H1 (cell line): ENCODE data around the gene ILKAP. TPM values are rescaled to one million over a fixed set of nuclear protein-coding genes. Genes with fewer than 3 reads are reported as not detected.

Experiments
- CTCF ChIA-PET: fragments of 300-600 bp; sonication (Branson Sonifier 250); formaldehyde crosslinking; loops from one replicate; lab custom pipeline; 2021; ENCODE audit not compliant: partially characterized antibody; lab: Charles Lee
- POLR2A ChIA-PET: fragments of 300-600 bp; sonication (Branson Sonifier 250); formaldehyde crosslinking; loops from one replicate; lab custom pipeline; 2021; ENCODE audit warnings: inconsistent platforms; ENCODE audit not compliant: partially characterized antibody; lab: Charles Lee
- DNase-seq, 2 experiments: peaks; one replicate each; pipeline versions ENCODE4 v3.0.0 to v3.0.0-alpha.2; 2010 to 2022; ENCODE audit warnings: low spot score in 2 of 2, low read depth in 1 of 2, mixed read lengths in 1 of 2
- FAIRE-seq: peaks from 2 replicates; lab custom pipeline; 2011; peaks lifted over from hg19 to GRCh38; lab: Jason Lieb, UNC
- H2AFZ ChIP-seq: 2 replicates; pipeline ENCODE4 v1.8.1; 2012; ENCODE audit warnings: low read length, inconsistent platforms
- H2AK5ac ChIP-seq: 2 replicates; pipeline ENCODE4 v1.6.1; 2013; ENCODE audit warnings: low read depth, low read length
- H2BK120ac ChIP-seq: replicated peaks from 2 replicates; pipeline ENCODE3; 2013; ENCODE audit warnings: low read depth, low read length, inconsistent platforms
- H2BK12ac ChIP-seq: 2 replicates; pipeline ENCODE4 v1.6.1; 2013; ENCODE audit warnings: low read depth, low read length
- H2BK15ac ChIP-seq: 2 replicates; pipeline ENCODE4 v1.6.1; 2013; ENCODE audit warnings: low read length
- H2BK20ac ChIP-seq: 2 replicates; pipeline ENCODE4 v1.6.1; 2013; ENCODE audit warnings: low read length
- H2BK5ac ChIP-seq: 2 replicates; pipeline ENCODE4 v1.6.1; 2013; ENCODE audit warnings: low read depth, low read length
- H3K14ac ChIP-seq: 2 replicates; pipeline ENCODE4 v1.6.1; 2013; ENCODE audit warnings: inconsistent platforms; ENCODE audit not compliant: insufficient read length
- H3K18ac ChIP-seq: 2 replicates; pipeline ENCODE4 v1.6.1; 2013; ENCODE audit warnings: low read length; ENCODE audit errors: extremely low read depth
- H3K23ac ChIP-seq: 2 replicates; pipeline ENCODE4 v1.6.1; 2013; ENCODE audit warnings: inconsistent platforms; ENCODE audit not compliant: insufficient read length
- H3K23me2 ChIP-seq: 2 replicates; pipeline ENCODE4 v1.6.1; 2013; ENCODE audit warnings: low read depth, low read length
- H3K27ac ChIP-seq: 2 replicates; pipeline ENCODE4 v1.6.1; 2011; ENCODE audit warnings: low read depth, low read length, inconsistent platforms
- H3K27me3 ChIP-seq, 4 experiments: replicated peaks in 1 of 4; 1 replicate in 1 of 4; 2 replicates in 3 of 4; pipeline versions ENCODE4 v1.6.1 to v1.8.1; 2011 to 2013; ENCODE audit warnings: low read length in 3 of 4, mild to moderate bottlenecking in 3 of 4, inconsistent platforms in 2 of 4, mixed read lengths in 2 of 4, moderate library complexity in 1 of 4; ENCODE audit not compliant: control insufficient read depth in 3 of 4, insufficient read depth in 3 of 4; ENCODE audit errors: extremely low read depth in 1 of 4
- H3K36me3 ChIP-seq, 4 experiments: 2 replicates each; pipeline versions ENCODE4 v1.6.1 to v1.8.1; 2011 to 2013; ENCODE audit warnings: mild to moderate bottlenecking in 4 of 4, low read length in 3 of 4, moderate library complexity in 2 of 4, control low read depth in 1 of 4, inconsistent platforms in 1 of 4; ENCODE audit not compliant: insufficient read depth in 4 of 4, control insufficient read depth in 2 of 4
- H3K4ac ChIP-seq: replicated peaks from 2 replicates; pipeline ENCODE3; 2013; ENCODE audit warnings: low read length, low read depth, mixed read lengths, inconsistent platforms; ENCODE audit not compliant: insufficient read length
- H3K4me1 ChIP-seq, 4 experiments: replicated peaks in 1 of 4; 1 replicate in 1 of 4; 2 replicates in 3 of 4; pipeline versions ENCODE4 v1.6.1 to v1.8.1; 2011 to 2013; ENCODE audit warnings: low read length in 3 of 4, inconsistent platforms in 2 of 4, mixed read lengths in 1 of 4; ENCODE audit not compliant: insufficient read depth in 4 of 4, control insufficient read depth in 3 of 4
- H3K4me2 ChIP-seq, 2 experiments: 2 replicates each; pipeline versions ENCODE4 v1.6.1 to v1.8.1; 2011 to 2013; ENCODE audit warnings: low read depth in 2 of 2, low read length in 2 of 2, control low read depth in 1 of 2, inconsistent platforms in 1 of 2, mild to moderate bottlenecking in 1 of 2; ENCODE audit not compliant: insufficient read depth in 1 of 2
- H3K4me3 ChIP-seq, 4 experiments: fragments of 200-600, 300-600 bp in 1 of 4; sonication (generic), shearing (Covaris generic), sonication (Bioruptor Twin) in 1 of 4; 2 replicates each; pipeline versions ENCODE4 v1.5.1 to v1.8.1; 2011 to 2016; ENCODE audit warnings: low read length in 4 of 4, low read depth in 3 of 4, control low read depth in 2 of 4, inconsistent platforms in 2 of 4, mild to moderate bottlenecking in 2 of 4, mixed read lengths in 1 of 4, moderate library complexity in 1 of 4; ENCODE audit not compliant: insufficient read depth in 2 of 4; ENCODE audit errors: extremely low read depth in 1 of 4
- H3K56ac ChIP-seq: replicated peaks from 2 replicates; pipeline ENCODE3; 2013; ENCODE audit warnings: low read depth, mild to moderate bottlenecking, mixed read lengths, low read length, inconsistent platforms; ENCODE audit not compliant: insufficient read length
- H3K79me1 ChIP-seq: 2 replicates; pipeline ENCODE4 v1.6.1; 2013; ENCODE audit warnings: low read depth, low read length, control low read depth
- H3K79me2 ChIP-seq, 2 experiments: 2 replicates each; pipeline versions ENCODE4 v1.6.1 to v1.8.1; 2012 to 2013; ENCODE audit warnings: low read length in 2 of 2, mild to moderate bottlenecking in 2 of 2, inconsistent platforms in 1 of 2; ENCODE audit not compliant: insufficient read depth in 2 of 2, control insufficient read depth in 1 of 2
- H3K9ac ChIP-seq, 4 experiments: replicated peaks in 1 of 4; 1 replicate in 1 of 4; 2 replicates in 3 of 4; pipeline versions ENCODE4 v1.6.1 to v1.8.1; 2011 to 2013; ENCODE audit warnings: low read depth in 3 of 4, low read length in 3 of 4, control low read depth in 2 of 4, mild to moderate bottlenecking in 2 of 4, moderate library complexity in 2 of 4, inconsistent platforms in 1 of 4; ENCODE audit errors: extremely low read depth in 1 of 4
- H3K9me3 ChIP-seq, 2 experiments: 2 replicates each; pipeline versions ENCODE4 v1.6.1 to v1.8.1; 2012 to 2013; ENCODE audit warnings: mild to moderate bottlenecking in 2 of 2, moderate library complexity in 2 of 2, control low read depth in 1 of 2, inconsistent platforms in 1 of 2, low read depth in 1 of 2, low read length in 1 of 2, mixed read lengths in 1 of 2; ENCODE audit not compliant: insufficient read depth in 2 of 2
- H4K20me1 ChIP-seq, 2 experiments: replicated peaks in 1 of 2; 2 replicates each; pipeline versions ENCODE3 to v1.8.1; 2011 to 2013; ENCODE audit warnings: inconsistent platforms in 2 of 2, low read length in 2 of 2, mild to moderate bottlenecking in 1 of 2; ENCODE audit not compliant: insufficient read depth in 2 of 2, control insufficient read depth in 1 of 2
- H4K5ac ChIP-seq: 2 replicates; pipeline ENCODE4 v1.6.1; 2013; ENCODE audit warnings: low read length, low read depth, mixed read lengths, inconsistent platforms; ENCODE audit not compliant: insufficient read length
- H4K8ac ChIP-seq: 2 replicates; pipeline ENCODE4 v1.8.0; 2013; ENCODE audit warnings: mild to moderate bottlenecking, moderate library complexity, low read length, inconsistent platforms; ENCODE audit not compliant: insufficient read depth; ENCODE audit errors: extremely low read depth
- H4K91ac ChIP-seq: replicated peaks from 2 replicates; pipeline ENCODE3; 2013; ENCODE audit warnings: low read length, mixed read lengths, inconsistent platforms; ENCODE audit not compliant: insufficient read length
- ATF3 ChIP-seq: IDR thresholded peaks from 2 replicates; pipeline ENCODE4 v1.6.1; 2011; ENCODE audit warnings: low read depth, mild to moderate bottlenecking, low read length; ENCODE audit not compliant: insufficient read depth
- WGBS, 2 experiments: shearing (Covaris generic) in 1 of 2; methylation state at CpG; one replicate each; pipeline versions ENCODE4 v1.1.6 to v1.1.7; 2013 to 2015; ENCODE audit warnings: low lambda C conversion rate in 2 of 2, mixed read lengths in 2 of 2, inconsistent platforms in 1 of 2, low coverage in 1 of 2, missing lambda C conversion rate in 1 of 2; ENCODE audit not compliant: insufficient replicate concordance in 2 of 2, insufficient coverage in 1 of 2, insufficient read length in 1 of 2; ENCODE audit errors: extremely low coverage in 1 of 2, missing lambda C conversion rate in 1 of 2; 5-methylcytosine and 5-hydroxymethylcytosine counted together
- polyA plus RNA-seq, 7 experiments: library from polyadenylated mRNA; depleted of rRNA in 3 of 7; stranded (reverse) in 5 of 7; unstranded in 2 of 7; fragments of >200 nt in 5 of 7; fragments of 200-250 nt in 2 of 7; gene quantifications; 1 replicate in 5 of 7; 2 replicates in 1 of 7; 4 replicates in 1 of 7; pipeline versions ENCODE4 v1.2.1 to v1.2.3, GENCODE V29; 2011 to 2013; ENCODE audit warnings: missing spikeins in 2 of 7, mixed read lengths in 2 of 7
- total RNA-seq: library from RNA; stranded (reverse); fragmentation: NEBNext Ultra II Directional; extraction: Animal tissue kit (Norgen Biotek cat#: 25700); gene quantifications from 2 replicates; pipeline ENCODE4 v1.2.1, GENCODE V29; 2021

Gene ILKAP
- total and polyA plus RNA-seq, 2 of the 8 experiments (the other 6 are each of a cell fraction or from before 2014, with no cell fraction given) = 23.5 to 33.8 TPM

- WGBS, 2 experiments = 0% methylated on average over 4 of the region's 43 CpGs; no CpG with 5 or more reads in 1 of the 2 experiments
Observed at GRCh38 chr2:238239543-238239862, 36.0 kb upstream of the ILKAP start.

More at GRCh38 chr2:238239543-238239862, 36.0 kb upstream of the ILKAP start:
- Histone ChIP-seq H3K27ac (no peak overlapping the region), H2BK5ac (no peak overlapping the region), H2BK12ac (no peak overlapping the region), H3K4me2 (peak overlapping the region; percentile 70 to 94), H3K23ac (no peak overlapping the region), H3K18ac (peak overlapping the region; percentile 78), H2AK5ac (no peak overlapping the region), H2AFZ (no peak overlapping the region), H2BK15ac (0 out of 2 replicates have a peak overlapping the region, but pooled peaks have one; percentile 46), H3K56ac (no peak overlapping the region), H3K23me2 (peaks cover 18% of the 10 kb centered on the region; the same call in 1 of the 2 replicates), H3K9me3 (peaks cover 0 to 10% of the 10 kb centered on the region in 2 experiments; a peak in 2 of 4 replicates), H3K4ac (no peak overlapping the region), H3K27me3 (peaks cover 11 to 59% (median 49%) of the 10 kb centered on the region in 4 experiments), H3K79me2 (no peaks in the 10 kb centered on the region), H3K4me3 (peak overlapping the region; percentile 25 to 81 (median 44); a peak in 6 of 8 replicates), H4K8ac (peak overlapping the region; percentile 59), H2BK120ac (no peak overlapping the region), H3K4me1 (peaks cover 3 to 15% (median 7%) of the 10 kb centered on the region in 4 experiments), H4K20me1 (peaks cover 0 to 10% of the 10 kb centered on the region in 2 experiments), H4K91ac (no peak overlapping the region), H2BK20ac (no peak overlapping the region), H3K9ac (peak overlapping the region in 2 of 4 experiments; percentile 54 to 65; a peak in 4 of 7 replicates), H3K36me3 (peaks cover 0 to 7% (median 0%) of the 10 kb centered on the region in 4 experiments; a peak in 1 of 8 replicates), H4K5ac (no peak overlapping the region), H3K14ac (no peak overlapping the region), H3K79me1 (no peaks in the 10 kb centered on the region)
- TF ChIP-seq ATF3 = no peak
- DNase-seq = no peak
- ChIA-PET POLR2A (interaction anchor here (1.0 to 3.0 kb wide), 16 partner anchors 8 to 178 kb away, joined by 3 to 21 read pairs (median 5); partner anchors contain the start of gene PER2), CTCF (no interaction called here)
- FAIRE-seq = no peak
